Hepatocyte (in vitro differentiated cells): ENCODE measurements around the gene ST3GAL4. TPM values are rescaled to one million over a fixed set of nuclear protein-coding genes. Genes with fewer than 3 reads are reported as not detected.
"Not testable (repeated sequence)": the region's sequence is repeated elsewhere in the genome, so short reads cannot be mapped to it uniquely, and the experiment has no call there.

Experiments
- DNase-seq: peaks from one replicate; pipeline ENCODE4 v3.0.0-alpha.2; 2016; ENCODE audit warnings: low spot score
- H2AFZ ChIP-seq: fragments of 200-600 bp; sonication (generic); 2 replicates; pipeline ENCODE4 v1.6.0; 2016; ENCODE audit warnings: antibody characterized with exemption, mild to moderate bottlenecking
- H3K27ac ChIP-seq: fragments of 200-600 bp; sonication (generic); 2 replicates; pipeline ENCODE4 v1.5.1; 2016; ENCODE audit warnings: mild to moderate bottlenecking
- H3K27me3 ChIP-seq: fragments of 200-600 bp; sonication (generic); 2 replicates; pipeline ENCODE4 v1.6.1; 2016
- H3K36me3 ChIP-seq: fragments of 200-600 bp; sonication (generic); replicated peaks from 2 replicates; pipeline ENCODE4 v1.5.1; 2016; ENCODE audit warnings: low read depth; ENCODE audit not compliant: insufficient read depth
- H3K4me1 ChIP-seq: fragments of 200-600 bp; sonication (generic); 2 replicates; pipeline ENCODE4 v1.5.1; 2016; ENCODE audit warnings: mild to moderate bottlenecking, moderate library complexity; ENCODE audit not compliant: insufficient read depth
- H3K4me2 ChIP-seq: fragments of 200-600 bp; sonication (generic); 2 replicates; pipeline ENCODE4 v1.6.0; 2016
- H3K4me3 ChIP-seq: fragments of 200-600 bp; sonication (generic); 2 replicates; pipeline ENCODE4 v1.5.1; 2016; ENCODE audit warnings: mild to moderate bottlenecking
- H3K79me2 ChIP-seq: fragments of 200-600 bp; sonication (generic); 2 replicates; pipeline ENCODE4 v1.6.0; 2017; ENCODE audit warnings: mild to moderate bottlenecking
- H3K9me2 ChIP-seq: fragments of 200-600 bp; sonication (generic); replicated peaks from 2 replicates; pipeline ENCODE4 v1.6.0; 2017; ENCODE audit warnings: mild to moderate bottlenecking; ENCODE audit not compliant: insufficient read depth
- H3K9me3 ChIP-seq: fragments of 200-600 bp; sonication (generic); 2 replicates; pipeline ENCODE4 v1.5.1; 2016; ENCODE audit warnings: low read depth, mild to moderate bottlenecking
- H4K20me1 ChIP-seq: fragments of 200-600 bp; sonication (generic); 2 replicates; pipeline ENCODE4 v1.6.0; 2016; ENCODE audit warnings: mild to moderate bottlenecking; ENCODE audit not compliant: insufficient read depth, poor library complexity, severe bottlenecking
- EZH2 ChIP-seq: fragments of 200-600 bp; sonication (generic); IDR thresholded peaks from 2 replicates; pipeline ENCODE4 v1.6.1; 2016; ENCODE audit warnings: antibody characterized with exemption, mild to moderate bottlenecking, borderline replicate concordance
- EZH2phosphoT487 ChIP-seq: fragments of 200-600 bp; sonication (generic); IDR thresholded peaks from one replicate; pipeline ENCODE4 v1.6.1; 2018; ENCODE audit warnings: antibody characterized with exemption, mild to moderate bottlenecking, low read depth, moderate library complexity; ENCODE audit not compliant: unreplicated experiment, severe bottlenecking
- WGBS: methylation state at CpG from one replicate; pipeline ENCODE4 v1.1.6; 2016; ENCODE audit warnings: low lambda C conversion rate; ENCODE audit errors: missing lambda C conversion rate; 5-methylcytosine and 5-hydroxymethylcytosine counted together
- polyA plus RNA-seq: library from polyadenylated mRNA; unstranded; fragments of >200 nt; fragmentation: Nextera tagmentation; extraction: Ambion mirVana; gene quantifications from 2 replicates; pipeline ENCODE4 v1.2.1, GENCODE V29; 2016
- total RNA-seq: library from RNA; depleted of rRNA; stranded (reverse); fragments of >200 nt; gene quantifications from 2 replicates; pipeline ENCODE4 v1.2.3, GENCODE V29; 2014
- TF ChIP-seq, protein P1 (sequence below): fragments of 200-600 bp; sonication (generic); IDR thresholded peaks from 2 replicates; pipeline ENCODE4 v1.5.1; 2016; ENCODE audit warnings: antibody characterized with exemption, mild to moderate bottlenecking; ENCODE audit not compliant: poor library complexity

Gene ST3GAL4
- total and polyA plus RNA-seq, 2 experiments from 2014 or later: 31.0 to 31.5 TPM

DNA sequence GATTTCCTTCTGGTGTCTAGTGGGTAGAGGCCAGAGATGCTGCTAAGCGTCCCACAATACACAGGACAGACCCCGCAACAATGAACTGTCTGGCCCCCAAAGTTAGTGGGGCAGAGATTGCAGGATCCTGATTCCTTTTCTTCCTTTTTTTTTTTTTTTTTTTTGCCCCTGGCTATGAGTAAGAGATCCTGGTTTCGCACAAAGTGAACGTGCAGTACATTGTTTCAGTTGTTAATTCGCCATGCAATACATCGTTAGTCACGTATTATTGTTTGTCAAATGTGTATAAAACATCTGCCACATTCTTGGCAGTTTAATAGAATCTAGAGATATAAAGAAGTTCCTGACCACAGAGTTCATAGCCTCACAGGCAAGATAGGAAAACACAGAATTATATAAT, 20.2 kb downstream of the ST3GAL4 start:
- Histone ChIP-seq H3K27ac (no peak overlapping the region), H3K36me3 (no peaks in the 10 kb centered on the region), H3K27me3 (no peaks in the 10 kb centered on the region), H3K4me1 (no peaks in the 10 kb centered on the region), H3K9me2 (no peaks in the 10 kb centered on the region), H3K4me2 (no peak overlapping the region), H3K4me3 (no peak overlapping the region), H3K9me3 (no peaks in the 10 kb centered on the region), H2AFZ (no peak overlapping the region), H3K79me2 (peaks cover 31% of the 10 kb centered on the region), H4K20me1 (peaks cover 4% of the 10 kb centered on the region)
- DNase-seq: no peak
- TF ChIP-seq, protein P1, sequence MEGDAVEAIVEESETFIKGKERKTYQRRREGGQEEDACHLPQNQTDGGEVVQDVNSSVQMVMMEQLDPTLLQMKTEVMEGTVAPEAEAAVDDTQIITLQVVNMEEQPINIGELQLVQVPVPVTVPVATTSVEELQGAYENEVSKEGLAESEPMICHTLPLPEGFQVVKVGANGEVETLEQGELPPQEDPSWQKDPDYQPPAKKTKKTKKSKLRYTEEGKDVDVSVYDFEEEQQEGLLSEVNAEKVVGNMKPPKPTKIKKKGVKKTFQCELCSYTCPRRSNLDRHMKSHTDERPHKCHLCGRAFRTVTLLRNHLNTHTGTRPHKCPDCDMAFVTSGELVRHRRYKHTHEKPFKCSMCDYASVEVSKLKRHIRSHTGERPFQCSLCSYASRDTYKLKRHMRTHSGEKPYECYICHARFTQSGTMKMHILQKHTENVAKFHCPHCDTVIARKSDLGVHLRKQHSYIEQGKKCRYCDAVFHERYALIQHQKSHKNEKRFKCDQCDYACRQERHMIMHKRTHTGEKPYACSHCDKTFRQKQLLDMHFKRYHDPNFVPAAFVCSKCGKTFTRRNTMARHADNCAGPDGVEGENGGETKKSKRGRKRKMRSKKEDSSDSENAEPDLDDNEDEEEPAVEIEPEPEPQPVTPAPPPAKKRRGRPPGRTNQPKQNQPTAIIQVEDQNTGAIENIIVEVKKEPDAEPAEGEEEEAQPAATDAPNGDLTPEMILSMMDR: no peak
- no peak for TF ChIP-seq EZH2phosphoT487
- TF ChIP-seq EZH2: no peak
- WGBS: 91% methylated on average over 7 of the region's 7 CpGs

DNA sequence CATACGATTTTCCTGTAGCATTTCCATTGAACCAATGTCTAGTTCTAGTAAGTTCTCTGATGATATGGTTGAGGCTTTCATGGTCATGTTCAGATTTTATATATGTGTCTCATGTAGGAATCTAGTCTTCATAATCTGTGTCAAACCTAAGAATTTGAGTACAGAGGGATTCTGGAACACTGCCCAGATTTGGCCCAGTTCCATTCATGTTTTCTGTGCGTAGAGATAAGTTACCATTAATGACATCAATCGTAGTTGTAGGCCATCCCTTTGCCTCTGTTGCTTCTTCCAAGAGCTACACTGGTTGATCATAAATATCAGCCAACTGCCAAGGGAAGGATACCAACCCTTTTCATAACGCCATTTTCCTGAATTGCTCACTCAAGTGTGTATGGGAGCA, 23.3 kb downstream of the ST3GAL4 start:
- Histone ChIP-seq H3K4me3 (no peak overlapping the region), H3K27me3 (no peaks in the 10 kb centered on the region), H3K4me1 (no peaks in the 10 kb centered on the region), H3K79me2 (peaks cover 18% of the 10 kb centered on the region), H2AFZ (no peak overlapping the region), H3K9me3 (no peaks in the 10 kb centered on the region), H4K20me1 (no peaks in the 10 kb centered on the region), H3K9me2 (no peaks in the 10 kb centered on the region), H3K4me2 (no peak overlapping the region), H3K36me3 (no peaks in the 10 kb centered on the region), H3K27ac (no peak overlapping the region)
- 84% methylated on average over 4 of the region's 4 CpGs for WGBS
- DNase-seq: no peak
- TF ChIP-seq, protein P1: no peak
- TF ChIP-seq EZH2phosphoT487 (no peak), EZH2 (no peak)

DNA sequence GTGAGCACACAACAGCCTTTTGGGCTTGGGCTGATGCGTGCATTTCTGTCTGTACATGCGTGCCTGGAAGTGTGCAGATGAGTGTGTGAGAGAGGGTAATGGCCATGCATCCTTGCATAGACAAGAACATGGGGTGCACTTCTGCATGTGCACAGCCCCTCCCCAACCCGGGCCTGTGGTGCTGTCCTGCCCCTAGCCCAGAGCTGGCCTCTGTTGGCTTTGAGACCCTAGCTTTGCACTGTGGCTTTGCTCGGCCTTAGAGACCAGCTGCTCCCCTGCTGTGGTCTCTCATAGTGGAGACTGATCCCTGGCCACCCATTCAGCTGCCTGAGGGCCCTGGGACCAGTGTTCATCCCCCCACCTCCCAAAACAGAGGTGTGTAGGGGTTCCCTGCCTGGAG, 25.4 kb downstream of the ST3GAL4 start:
- H3K9me2 ChIP-seq: no peaks in the 10 kb centered on the region
- no peak overlapping the region for H3K4me3 ChIP-seq
- no peak for DNase-seq
- H2AFZ ChIP-seq: no peak overlapping the region
- no peaks in the 10 kb centered on the region for H3K4me1 ChIP-seq
- H4K20me1 ChIP-seq: no peaks in the 10 kb centered on the region
- no peak overlapping the region for H3K27ac ChIP-seq
- no peaks in the 10 kb centered on the region for H3K9me3 ChIP-seq
- no peaks in the 10 kb centered on the region for H3K27me3 ChIP-seq
- no peak for TF ChIP-seq EZH2phosphoT487
- TF ChIP-seq EZH2: no peak
- TF ChIP-seq, protein P1: no peak
- H3K79me2 ChIP-seq: peaks cover 21% of the 10 kb centered on the region
- 92% methylated on average over 4 of the region's 4 CpGs for WGBS
- H3K36me3 ChIP-seq: no peaks in the 10 kb centered on the region
- no peak overlapping the region for H3K4me2 ChIP-seq

DNA sequence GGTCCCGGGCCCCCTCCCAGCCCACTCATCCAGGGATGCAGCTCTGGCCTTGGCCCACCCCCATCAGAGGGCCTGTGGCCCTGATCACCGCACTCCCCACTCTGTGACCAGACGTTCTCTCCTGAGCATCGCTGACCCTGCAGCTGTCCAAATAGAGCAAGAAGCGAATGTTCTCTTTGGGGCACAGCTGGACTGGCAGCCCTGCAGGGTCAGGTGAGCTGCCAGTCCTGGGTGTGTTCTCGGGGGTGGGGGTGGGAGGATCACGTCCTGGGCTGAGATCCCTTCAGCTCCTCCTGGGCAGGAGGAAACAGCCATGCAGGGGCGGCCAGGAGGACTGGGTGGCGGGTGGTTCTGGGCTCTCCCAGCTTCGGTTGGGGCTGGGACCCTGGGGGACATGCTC, 26.5 kb downstream of the ST3GAL4 start:
- H3K9me2 ChIP-seq, H3K36me3 ChIP-seq, H4K20me1 ChIP-seq, H3K4me1 ChIP-seq, H2AFZ ChIP-seq, H3K27me3 ChIP-seq, H3K4me2 ChIP-seq, H3K27ac ChIP-seq, DNase-seq, H3K4me3 ChIP-seq, H3K9me3 ChIP-seq: not testable (repeated sequence)
- WGBS: 97% methylated on average over 5 of the region's 10 CpGs
- peaks cover 21% of the 10 kb centered on the region for H3K79me2 ChIP-seq

DNA sequence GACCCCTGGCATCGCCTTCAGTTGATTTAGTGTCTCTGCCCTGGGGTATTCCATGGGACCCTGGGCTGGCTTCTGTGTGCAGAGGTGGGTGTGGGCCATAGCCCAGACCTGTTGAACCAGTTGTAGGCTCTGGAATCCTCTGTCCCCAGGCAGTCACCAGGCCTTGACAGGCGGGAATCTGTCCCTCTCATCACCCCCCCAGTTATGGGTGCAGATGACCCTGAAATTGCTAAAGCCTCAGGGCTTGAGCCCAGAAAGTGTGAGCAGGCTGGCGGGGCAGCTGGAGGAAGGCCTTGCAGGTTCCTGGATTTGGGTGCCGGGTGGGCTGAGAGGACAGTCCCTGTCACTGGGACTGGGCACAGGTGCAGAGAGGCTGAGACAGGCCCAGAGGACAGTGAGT, 27.2 kb downstream of the ST3GAL4 start:
- H3K79me2 ChIP-seq: peaks cover 17% of the 10 kb centered on the region
- H3K4me1 ChIP-seq, H2AFZ ChIP-seq, H3K4me2 ChIP-seq, H3K36me3 ChIP-seq, H4K20me1 ChIP-seq, DNase-seq, H3K4me3 ChIP-seq, H3K27ac ChIP-seq, H3K9me2 ChIP-seq, H3K9me3 ChIP-seq, H3K27me3 ChIP-seq: not testable (repeated sequence)
- 81% methylated on average over 4 of the region's 4 CpGs for WGBS
